Measurements from ENCODE around the gene DAGLA.

The DAGLA gene

GRCh38 chr11:61773809-61774208 lies 93.6 kb downstream of the DAGLA start:
- TF ChIP-seq YY1 (IDR thresholded peaks at IDR 0.05; ENCODE audit: insufficient read depth, insufficient read length) = no peak
- no peak for TF ChIP-seq SUZ12 (IDR thresholded peaks at IDR 0.05; ENCODE audit: extremely low read depth, insufficient read depth, insufficient read length)
- TF ChIP-seq ZNF274 (IDR thresholded peaks at IDR 0.05; ENCODE audit: low read depth, low read length) = no peak
- H3K36me3 ChIP-seq (ENCODE audit: insufficient read depth, insufficient read length, low read length) = peaks cover 64% of the 10 kb centered on the region
- H3K9ac ChIP-seq (ENCODE audit: insufficient read length, low read depth) = no peak overlapping the region
- peaks cover 59% of the 10 kb centered on the region for H3K4me1 ChIP-seq (ENCODE audit: insufficient read depth, insufficient read length)
- no peaks in the 10 kb centered on the region for H3K27me3 ChIP-seq (ENCODE audit: insufficient read depth, insufficient read length)
- no peaks in the 10 kb centered on the region for H3K9me3 ChIP-seq (ENCODE audit: insufficient read depth, low read length)
- no peak overlapping the region for H3K4me3 ChIP-seq (ENCODE audit: insufficient read length, low read depth)
- no peak for DNase-seq (ENCODE audit: low read depth, low spot score)

DNA sequence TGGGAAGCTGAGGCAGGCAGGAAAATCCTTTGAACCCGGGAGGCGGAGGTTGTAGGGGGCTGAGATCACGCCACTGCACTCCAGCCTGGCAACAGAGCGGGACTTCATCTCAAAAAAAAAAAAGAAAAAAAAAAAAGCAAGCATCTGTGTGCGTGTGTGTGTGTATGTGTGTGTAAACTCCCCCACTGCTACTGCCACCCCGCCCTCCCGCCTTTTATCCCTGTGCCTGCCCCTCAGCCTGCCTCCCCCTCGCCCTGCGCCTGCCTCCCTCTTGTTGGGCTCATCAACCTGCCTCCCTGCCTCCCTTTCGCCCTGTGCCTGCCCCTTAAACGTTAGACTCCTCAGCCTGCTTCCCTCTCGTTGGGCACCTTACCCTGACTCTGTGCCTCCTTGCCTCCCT lies 94.2 kb downstream of the DAGLA start:
- H3K36me3 ChIP-seq (ENCODE audit: insufficient read depth, insufficient read length, low read length) = peaks cover 70% of the 10 kb centered on the region
- peaks cover 53% of the 10 kb centered on the region for H3K4me1 ChIP-seq (ENCODE audit: insufficient read depth, insufficient read length)
- no peak overlapping the region for H3K9ac ChIP-seq (ENCODE audit: insufficient read length, low read depth)
- H3K4me3 ChIP-seq (ENCODE audit: insufficient read length, low read depth) = no peak overlapping the region
- no peak for DNase-seq (ENCODE audit: low read depth, low spot score)
- no peaks in the 10 kb centered on the region for H3K9me3 ChIP-seq (ENCODE audit: insufficient read depth, low read length)
- TF ChIP-seq ZNF274 (IDR thresholded peaks at IDR 0.05; ENCODE audit: low read depth, low read length) (no peak), SUZ12 (IDR thresholded peaks at IDR 0.05; ENCODE audit: extremely low read depth, insufficient read depth, insufficient read length) (no peak), YY1 (IDR thresholded peaks at IDR 0.05; ENCODE audit: insufficient read depth, insufficient read length) (no peak)
- no peaks in the 10 kb centered on the region for H3K27me3 ChIP-seq (ENCODE audit: insufficient read depth, insufficient read length)

GRCh38 chr11:61775106-61775505 lies 94.9 kb downstream of the DAGLA start:
- DNase-seq (ENCODE audit: low read depth, low spot score) = no peak
- H3K4me1 ChIP-seq (ENCODE audit: insufficient read depth, insufficient read length) = peaks cover 48% of the 10 kb centered on the region
- H3K27me3 ChIP-seq (ENCODE audit: insufficient read depth, insufficient read length) = no peaks in the 10 kb centered on the region
- TF ChIP-seq ZNF274 (IDR thresholded peaks at IDR 0.05; ENCODE audit: low read depth, low read length) = no peak
- no peak for TF ChIP-seq YY1 (IDR thresholded peaks at IDR 0.05; ENCODE audit: insufficient read depth, insufficient read length)
- no peak for TF ChIP-seq SUZ12 (IDR thresholded peaks at IDR 0.05; ENCODE audit: extremely low read depth, insufficient read depth, insufficient read length)
- no peak overlapping the region for H3K4me3 ChIP-seq (ENCODE audit: insufficient read length, low read depth)
- H3K9me3 ChIP-seq (ENCODE audit: insufficient read depth, low read length) = no peaks in the 10 kb centered on the region
- peaks cover 77% of the 10 kb centered on the region for H3K36me3 ChIP-seq (ENCODE audit: insufficient read depth, insufficient read length, low read length)
- no peak overlapping the region for H3K9ac ChIP-seq (ENCODE audit: insufficient read length, low read depth)

- Histone ChIP-seq H3K4me1 (ENCODE audit: insufficient read depth, insufficient read length) (peaks cover 49% of the 10 kb centered on the region), H3K4me3 (ENCODE audit: insufficient read length, low read depth) (no peak overlapping the region), H3K36me3 (ENCODE audit: insufficient read depth, insufficient read length, low read length) (peaks cover 80% of the 10 kb centered on the region), H3K27me3 (ENCODE audit: insufficient read depth, insufficient read length) (no peaks in the 10 kb centered on the region), H3K9me3 (ENCODE audit: insufficient read depth, low read length) (no peaks in the 10 kb centered on the region), H3K9ac (ENCODE audit: insufficient read length, low read depth) (peak overlapping the region; percentile 62)
- no peak for TF ChIP-seq SUZ12 (IDR thresholded peaks at IDR 0.05; ENCODE audit: extremely low read depth, insufficient read depth, insufficient read length)
- TF ChIP-seq ZNF274 (IDR thresholded peaks at IDR 0.05; ENCODE audit: low read depth, low read length) = no peak
- TF ChIP-seq YY1 (IDR thresholded peaks at IDR 0.05; ENCODE audit: insufficient read depth, insufficient read length) = no peak
- DNase-seq (ENCODE audit: low read depth, low spot score) = no peak
Measured at GRCh38 chr11:61775606-61776554, 95.7 kb downstream of the DAGLA start.

GRCh38 chr11:61776561-61777075 lies 96.4 kb downstream of the DAGLA start:
- Histone ChIP-seq H3K9me3 (ENCODE audit: insufficient read depth, low read length) (no peaks in the 10 kb centered on the region), H3K36me3 (ENCODE audit: insufficient read depth, insufficient read length, low read length) (peaks cover 84% of the 10 kb centered on the region), H3K9ac (ENCODE audit: insufficient read length, low read depth) (peak overlapping the region; percentile 72), H3K27me3 (ENCODE audit: insufficient read depth, insufficient read length) (no peaks in the 10 kb centered on the region), H3K4me1 (ENCODE audit: insufficient read depth, insufficient read length) (peaks cover 45% of the 10 kb centered on the region), H3K4me3 (ENCODE audit: insufficient read length, low read depth) (no peak overlapping the region)
- TF ChIP-seq SUZ12 (IDR thresholded peaks at IDR 0.05; ENCODE audit: extremely low read depth, insufficient read depth, insufficient read length) (no peak), YY1 (IDR thresholded peaks at IDR 0.05; ENCODE audit: insufficient read depth, insufficient read length) (no peak), ZNF274 (IDR thresholded peaks at IDR 0.05; ENCODE audit: low read depth, low read length) (no peak)
- DNase-seq (ENCODE audit: low read depth, low spot score) = no peak

DNA sequence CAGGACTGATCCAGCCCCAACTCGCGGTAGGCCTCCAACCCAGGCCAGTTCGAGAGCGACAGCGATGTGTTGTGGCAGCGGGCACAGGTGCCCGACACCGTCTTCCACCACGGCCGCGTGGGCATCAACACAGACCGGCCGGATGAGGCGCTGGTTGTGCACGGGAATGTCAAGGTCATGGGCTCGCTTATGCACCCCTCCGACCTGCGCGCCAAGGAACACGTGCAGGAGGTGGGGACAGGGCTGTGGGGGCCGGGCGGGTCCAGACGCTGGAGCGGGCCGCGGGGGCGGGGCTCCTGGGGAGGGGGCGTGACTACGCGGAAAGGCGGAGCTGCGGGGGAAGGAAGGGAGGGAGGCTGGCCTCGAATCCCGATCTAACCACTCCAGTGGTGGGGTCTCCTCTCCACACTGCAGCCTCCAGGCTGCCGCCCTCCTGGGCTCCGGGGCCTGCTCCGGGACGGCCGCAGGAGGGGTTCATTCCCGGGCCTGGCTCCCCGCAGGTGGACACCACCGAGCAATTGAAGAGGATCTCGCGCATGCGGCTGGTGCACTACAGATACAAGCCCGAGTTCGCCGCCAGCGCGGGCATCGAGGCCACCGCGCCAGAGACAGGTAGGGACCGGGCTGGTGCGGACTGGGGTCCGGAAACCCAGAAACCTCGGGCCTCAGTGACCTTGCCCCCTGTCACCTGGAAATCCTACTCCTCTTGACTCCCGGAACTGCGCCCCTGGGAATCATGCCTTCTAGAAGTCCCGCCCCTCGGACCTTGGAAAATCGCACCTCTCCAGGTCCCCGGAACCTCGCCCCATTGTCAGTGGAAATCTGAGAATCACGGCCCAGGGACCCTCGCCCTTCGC lies 97.3 kb downstream of the DAGLA start:
- no peaks in the 10 kb centered on the region for H3K27me3 ChIP-seq (ENCODE audit: insufficient read depth, insufficient read length)
- DNase-seq (ENCODE audit: low read depth, low spot score) = no peak
- no peaks in the 10 kb centered on the region for H3K9me3 ChIP-seq (ENCODE audit: insufficient read depth, low read length)
- H3K4me1 ChIP-seq (ENCODE audit: insufficient read depth, insufficient read length) = peaks cover 39% of the 10 kb centered on the region
- H3K36me3 ChIP-seq (ENCODE audit: insufficient read depth, insufficient read length, low read length) = peaks cover 85% of the 10 kb centered on the region
- H3K9ac ChIP-seq (ENCODE audit: insufficient read length, low read depth) = peak overlapping the region; percentile 72
- no peak for TF ChIP-seq ZNF274 (IDR thresholded peaks at IDR 0.05; ENCODE audit: low read depth, low read length)
- TF ChIP-seq YY1 (IDR thresholded peaks at IDR 0.05; ENCODE audit: insufficient read depth, insufficient read length) = no peak
- no peak for TF ChIP-seq SUZ12 (IDR thresholded peaks at IDR 0.05; ENCODE audit: extremely low read depth, insufficient read depth, insufficient read length)
- no peak overlapping the region for H3K4me3 ChIP-seq (ENCODE audit: insufficient read length, low read depth)

Data from NT2/D1 (cell line).